ENCODE data around the gene RSU1.
A peak's percentile ranks its signal among the peaks of the same experiment; 100 is the strongest.

The RSU1 gene

DNA sequence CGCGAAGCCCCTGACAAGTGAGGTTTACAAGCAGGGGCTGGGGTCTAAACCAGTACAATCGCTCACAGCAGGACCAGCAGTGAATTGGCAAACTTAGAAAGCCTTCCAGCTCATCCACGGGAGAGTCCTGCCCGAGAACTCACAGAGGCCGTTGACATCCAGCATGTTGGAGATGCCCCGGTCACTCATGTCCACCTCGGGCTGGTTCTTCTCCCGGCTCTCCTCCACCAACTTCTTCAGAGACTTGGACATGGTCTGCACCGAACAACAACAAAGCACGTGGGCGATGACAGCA, 447 bp downstream of the RSU1 start:
- peaks cover 2% of the 10 kb centered on the region for H3K9me3 ChIP-seq (ENCODE audit: low read length)
- peaks cover 12% of the 10 kb centered on the region for H3K4me1 ChIP-seq (ENCODE audit: insufficient read depth, low read length)
- H3K36me3 ChIP-seq (ENCODE audit: insufficient read depth, low read length) = no peaks in the 10 kb centered on the region
- H2AFZ ChIP-seq (ENCODE audit: low read depth, low read length) = peak overlapping the region; percentile 74
- H3K4me3 ChIP-seq (ENCODE audit: low read length) = peak overlapping the region; percentile 65
- H3K27me3 ChIP-seq (ENCODE audit: insufficient read depth, low read length) = no peaks in the 10 kb centered on the region

- Histone ChIP-seq H3K36me3 (ENCODE audit: insufficient read depth, low read length) (no peaks in the 10 kb centered on the region), H3K4me1 (ENCODE audit: insufficient read depth, low read length) (peaks cover 12% of the 10 kb centered on the region), H3K27me3 (ENCODE audit: insufficient read depth, low read length) (no peaks in the 10 kb centered on the region), H3K9me3 (ENCODE audit: low read length) (no peaks in the 10 kb centered on the region), H3K4me3 (ENCODE audit: low read length) (peak overlapping the region; percentile 65), H2AFZ (ENCODE audit: low read depth, low read length) (no peak overlapping the region)
Observed at GRCh38 chr10:16816171-16816570, 1.1 kb downstream of the RSU1 start.

DNA sequence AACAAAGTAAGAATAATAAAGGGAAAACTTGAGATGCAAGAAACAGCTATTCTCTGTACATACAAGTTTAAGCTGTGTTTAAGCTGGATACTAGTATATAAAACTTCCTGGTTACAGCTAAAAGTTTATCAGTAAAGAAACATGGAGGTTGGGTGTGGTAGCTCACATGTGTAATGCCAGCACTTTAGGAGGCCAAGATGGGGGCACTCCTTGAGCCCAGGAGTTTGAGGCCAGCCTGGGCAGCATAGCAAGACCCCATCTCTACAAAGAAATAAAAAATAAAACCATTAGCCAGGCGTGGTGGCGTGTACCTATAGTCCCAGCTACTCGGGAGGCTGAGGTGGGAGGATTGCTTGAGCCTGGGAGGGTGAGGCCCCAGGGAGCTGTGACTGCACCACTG, 3.2 kb downstream of the RSU1 start:
- Histone ChIP-seq H3K4me1 (ENCODE audit: insufficient read depth, low read length) (peaks cover 12% of the 10 kb centered on the region), H3K9me3 (ENCODE audit: low read length) (no peaks in the 10 kb centered on the region), H3K4me3 (ENCODE audit: low read length) (no peak overlapping the region), H3K27me3 (ENCODE audit: insufficient read depth, low read length) (no peaks in the 10 kb centered on the region), H3K36me3 (ENCODE audit: insufficient read depth, low read length) (no peaks in the 10 kb centered on the region), H2AFZ (ENCODE audit: low read depth, low read length) (no peak overlapping the region)

- Histone ChIP-seq H3K4me1 (ENCODE audit: insufficient read depth, low read length) (peaks cover 8% of the 10 kb centered on the region), H3K9me3 (ENCODE audit: low read length) (peaks cover 3% of the 10 kb centered on the region), H3K27me3 (ENCODE audit: insufficient read depth, low read length) (no peaks in the 10 kb centered on the region), H3K36me3 (ENCODE audit: insufficient read depth, low read length) (no peaks in the 10 kb centered on the region), H2AFZ (ENCODE audit: low read depth, low read length) (no peak overlapping the region), H3K4me3 (ENCODE audit: low read length) (no peak overlapping the region)
Observed at GRCh38 chr10:16812676-16813075, 4.5 kb downstream of the RSU1 start.

GRCh38 chr10:16811765-16812164, 5.5 kb downstream of the RSU1 start:
- no peaks in the 10 kb centered on the region for H3K36me3 ChIP-seq (ENCODE audit: insufficient read depth, low read length)
- no peaks in the 10 kb centered on the region for H3K27me3 ChIP-seq (ENCODE audit: insufficient read depth, low read length)
- H3K4me1 ChIP-seq (ENCODE audit: insufficient read depth, low read length) = peaks cover 7% of the 10 kb centered on the region
- H3K9me3 ChIP-seq (ENCODE audit: low read length) = peaks cover 5% of the 10 kb centered on the region
- H3K4me3 ChIP-seq (ENCODE audit: low read length) = no peak overlapping the region
- no peak overlapping the region for H2AFZ ChIP-seq (ENCODE audit: low read depth, low read length)

DNA sequence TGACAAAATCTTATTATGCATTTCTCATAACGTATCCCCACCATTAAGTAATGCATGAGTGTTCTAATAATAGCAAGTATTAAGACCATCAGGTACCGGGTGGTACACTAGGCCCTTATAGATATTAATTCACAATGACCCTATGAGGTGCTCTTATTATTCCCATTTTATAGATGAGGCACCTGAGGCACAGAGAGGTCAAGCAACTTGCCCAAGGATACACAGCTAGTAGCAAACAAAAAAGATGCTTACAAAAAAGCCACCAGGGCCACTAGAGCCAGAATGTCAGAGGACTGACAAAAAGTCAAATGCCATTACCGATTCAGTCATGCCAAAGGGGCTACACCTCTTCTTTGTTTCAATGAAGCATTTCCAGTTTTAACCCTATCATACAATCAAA, 5.9 kb downstream of the RSU1 start:
- Histone ChIP-seq H3K27me3 (ENCODE audit: insufficient read depth, low read length) (no peaks in the 10 kb centered on the region), H3K4me3 (ENCODE audit: low read length) (no peak overlapping the region), H3K4me1 (ENCODE audit: insufficient read depth, low read length) (peaks cover 3% of the 10 kb centered on the region), H3K9me3 (ENCODE audit: low read length) (peaks cover 5% of the 10 kb centered on the region), H2AFZ (ENCODE audit: low read depth, low read length) (no peak overlapping the region), H3K36me3 (ENCODE audit: insufficient read depth, low read length) (no peaks in the 10 kb centered on the region)

DNA sequence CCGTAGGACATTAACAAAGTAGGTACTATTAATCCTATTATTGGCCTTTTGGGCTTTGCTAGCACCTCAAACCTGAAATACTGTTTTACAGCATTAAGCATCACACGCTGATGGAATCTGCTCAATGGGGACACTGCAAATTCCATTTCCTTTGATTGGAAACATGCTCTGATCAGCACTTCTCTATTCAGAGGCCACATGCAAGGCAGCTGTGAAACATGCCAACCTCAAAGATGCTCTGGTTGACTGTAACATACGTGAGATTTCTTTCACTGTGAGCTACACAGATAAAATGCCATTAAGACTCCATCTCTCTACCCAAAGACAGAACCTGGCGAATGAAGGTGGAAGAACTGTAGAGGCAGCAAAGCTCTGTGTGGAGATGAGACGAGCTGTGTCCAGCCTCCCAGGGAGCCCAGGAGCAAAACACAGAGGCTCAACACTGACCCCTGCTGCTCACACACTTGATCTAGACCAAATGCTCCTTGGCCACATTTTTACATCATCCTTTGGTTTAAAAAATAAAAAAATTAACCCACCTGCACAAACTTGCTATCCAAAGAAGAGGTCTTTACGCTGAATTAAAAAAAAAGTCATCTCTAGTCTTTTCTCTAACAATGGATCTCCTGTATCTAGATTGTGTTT, 8.0 kb downstream of the RSU1 start:
- H3K4me3 ChIP-seq (ENCODE audit: low read length) = no peak overlapping the region
- peaks cover 5% of the 10 kb centered on the region for H3K9me3 ChIP-seq (ENCODE audit: low read length)
- H3K4me1 ChIP-seq (ENCODE audit: insufficient read depth, low read length) = no peaks in the 10 kb centered on the region
- H3K36me3 ChIP-seq (ENCODE audit: insufficient read depth, low read length) = no peaks in the 10 kb centered on the region
- H3K27me3 ChIP-seq (ENCODE audit: insufficient read depth, low read length) = no peaks in the 10 kb centered on the region
- H2AFZ ChIP-seq (ENCODE audit: low read depth, low read length) = no peak overlapping the region

DNA sequence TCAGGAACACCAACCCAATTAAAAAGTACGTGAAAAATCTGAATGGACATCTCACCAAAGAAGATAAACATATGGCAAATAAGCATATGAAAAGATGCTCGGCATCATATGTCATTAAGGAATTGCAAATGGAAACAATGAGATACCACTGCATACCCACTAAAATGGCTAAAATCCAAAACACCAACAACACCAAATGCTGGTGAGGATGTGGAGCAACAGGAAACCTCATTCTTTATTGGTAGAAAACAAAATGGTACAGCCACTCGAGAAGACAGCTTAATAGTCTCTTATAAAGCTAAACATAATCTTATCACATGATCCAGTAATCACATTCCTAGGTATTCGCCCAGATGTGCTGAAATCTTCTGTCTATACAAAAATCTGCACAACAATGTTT, 13.1 kb downstream of the RSU1 start:
- no peak overlapping the region for H2AFZ ChIP-seq (ENCODE audit: low read depth, low read length)
- H3K4me1 ChIP-seq (ENCODE audit: insufficient read depth, low read length) = no peaks in the 10 kb centered on the region
- H3K36me3 ChIP-seq (ENCODE audit: insufficient read depth, low read length) = no peaks in the 10 kb centered on the region
- no peaks in the 10 kb centered on the region for H3K27me3 ChIP-seq (ENCODE audit: insufficient read depth, low read length)
- H3K9me3 ChIP-seq (ENCODE audit: low read length) = peaks cover 5% of the 10 kb centered on the region
- H3K4me3 ChIP-seq (ENCODE audit: low read length) = no peak overlapping the region

DNA sequence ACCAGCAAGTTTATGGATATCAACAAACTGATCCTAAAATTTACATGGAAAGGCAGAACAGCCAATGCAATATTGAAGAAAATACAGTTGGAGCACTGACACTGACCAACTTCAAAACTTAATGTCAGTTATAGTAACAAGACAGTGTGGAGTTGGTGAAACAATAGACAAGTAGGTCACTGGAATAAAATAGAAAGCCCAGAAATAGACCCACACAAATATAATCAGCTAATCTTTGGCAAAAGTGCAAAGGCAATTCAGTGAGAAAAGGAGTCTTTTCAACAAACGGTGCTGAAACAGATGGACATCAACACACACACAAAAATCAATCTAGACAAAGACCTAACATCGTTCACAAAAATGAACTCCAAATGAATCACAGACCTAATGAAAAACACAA, 13.8 kb downstream of the RSU1 start:
- Histone ChIP-seq H3K36me3 (ENCODE audit: insufficient read depth, low read length) (no peaks in the 10 kb centered on the region), H3K9me3 (ENCODE audit: low read length) (peaks cover 5% of the 10 kb centered on the region), H3K27me3 (ENCODE audit: insufficient read depth, low read length) (no peaks in the 10 kb centered on the region), H2AFZ (ENCODE audit: low read depth, low read length) (no peak overlapping the region), H3K4me3 (ENCODE audit: low read length) (no peak overlapping the region), H3K4me1 (ENCODE audit: insufficient read depth, low read length) (no peaks in the 10 kb centered on the region)

- no peaks in the 10 kb centered on the region for H3K4me1 ChIP-seq (ENCODE audit: insufficient read depth, low read length)
- H2AFZ ChIP-seq (ENCODE audit: low read depth, low read length) = no peak overlapping the region
- H3K9me3 ChIP-seq (ENCODE audit: low read length) = peaks cover 2% of the 10 kb centered on the region
- no peaks in the 10 kb centered on the region for H3K27me3 ChIP-seq (ENCODE audit: insufficient read depth, low read length)
- H3K36me3 ChIP-seq (ENCODE audit: insufficient read depth, low read length) = no peaks in the 10 kb centered on the region
- H3K4me3 ChIP-seq (ENCODE audit: low read length) = no peak overlapping the region
Observed at GRCh38 chr10:16799621-16800020, 17.6 kb downstream of the RSU1 start.

GRCh38 chr10:16798571-16798970, 18.7 kb downstream of the RSU1 start:
- H2AFZ ChIP-seq (ENCODE audit: low read depth, low read length) = no peak overlapping the region
- H3K9me3 ChIP-seq (ENCODE audit: low read length) = peaks cover 2% of the 10 kb centered on the region
- H3K4me1 ChIP-seq (ENCODE audit: insufficient read depth, low read length) = no peaks in the 10 kb centered on the region
- no peaks in the 10 kb centered on the region for H3K27me3 ChIP-seq (ENCODE audit: insufficient read depth, low read length)
- no peak overlapping the region for H3K4me3 ChIP-seq (ENCODE audit: low read length)
- no peaks in the 10 kb centered on the region for H3K36me3 ChIP-seq (ENCODE audit: insufficient read depth, low read length)

- Histone ChIP-seq H3K9me3 (ENCODE audit: low read length) (peaks cover 2% of the 10 kb centered on the region), H3K4me1 (ENCODE audit: insufficient read depth, low read length) (no peaks in the 10 kb centered on the region), H3K27me3 (ENCODE audit: insufficient read depth, low read length) (no peaks in the 10 kb centered on the region), H3K36me3 (ENCODE audit: insufficient read depth, low read length) (no peaks in the 10 kb centered on the region), H2AFZ (ENCODE audit: low read depth, low read length) (no peak overlapping the region), H3K4me3 (ENCODE audit: low read length) (no peak overlapping the region)
Observed at GRCh38 chr10:16795410-16796073, 21.7 kb downstream of the RSU1 start.

- no peak overlapping the region for H2AFZ ChIP-seq (ENCODE audit: low read depth, low read length)
- H3K9me3 ChIP-seq (ENCODE audit: low read length) = peaks cover 2% of the 10 kb centered on the region
- no peaks in the 10 kb centered on the region for H3K36me3 ChIP-seq (ENCODE audit: insufficient read depth, low read length)
- H3K4me1 ChIP-seq (ENCODE audit: insufficient read depth, low read length) = peaks cover 6% of the 10 kb centered on the region
- H3K4me3 ChIP-seq (ENCODE audit: low read length) = no peak overlapping the region
- no peaks in the 10 kb centered on the region for H3K27me3 ChIP-seq (ENCODE audit: insufficient read depth, low read length)
Observed at GRCh38 chr10:16794005-16794404, 23.2 kb downstream of the RSU1 start.

- peaks cover 6% of the 10 kb centered on the region for H3K4me1 ChIP-seq (ENCODE audit: insufficient read depth, low read length)
- H3K27me3 ChIP-seq (ENCODE audit: insufficient read depth, low read length) = no peaks in the 10 kb centered on the region
- H3K36me3 ChIP-seq (ENCODE audit: insufficient read depth, low read length) = no peaks in the 10 kb centered on the region
- no peak overlapping the region for H3K4me3 ChIP-seq (ENCODE audit: low read length)
- H3K9me3 ChIP-seq (ENCODE audit: low read length) = peaks cover 2% of the 10 kb centered on the region
- no peak overlapping the region for H2AFZ ChIP-seq (ENCODE audit: low read depth, low read length)
Observed at GRCh38 chr10:16792675-16793074, 24.5 kb downstream of the RSU1 start.

Measured in neuron (in vitro differentiated cells).